ENCODE measurements around the gene NAPEPLD.

DNA sequence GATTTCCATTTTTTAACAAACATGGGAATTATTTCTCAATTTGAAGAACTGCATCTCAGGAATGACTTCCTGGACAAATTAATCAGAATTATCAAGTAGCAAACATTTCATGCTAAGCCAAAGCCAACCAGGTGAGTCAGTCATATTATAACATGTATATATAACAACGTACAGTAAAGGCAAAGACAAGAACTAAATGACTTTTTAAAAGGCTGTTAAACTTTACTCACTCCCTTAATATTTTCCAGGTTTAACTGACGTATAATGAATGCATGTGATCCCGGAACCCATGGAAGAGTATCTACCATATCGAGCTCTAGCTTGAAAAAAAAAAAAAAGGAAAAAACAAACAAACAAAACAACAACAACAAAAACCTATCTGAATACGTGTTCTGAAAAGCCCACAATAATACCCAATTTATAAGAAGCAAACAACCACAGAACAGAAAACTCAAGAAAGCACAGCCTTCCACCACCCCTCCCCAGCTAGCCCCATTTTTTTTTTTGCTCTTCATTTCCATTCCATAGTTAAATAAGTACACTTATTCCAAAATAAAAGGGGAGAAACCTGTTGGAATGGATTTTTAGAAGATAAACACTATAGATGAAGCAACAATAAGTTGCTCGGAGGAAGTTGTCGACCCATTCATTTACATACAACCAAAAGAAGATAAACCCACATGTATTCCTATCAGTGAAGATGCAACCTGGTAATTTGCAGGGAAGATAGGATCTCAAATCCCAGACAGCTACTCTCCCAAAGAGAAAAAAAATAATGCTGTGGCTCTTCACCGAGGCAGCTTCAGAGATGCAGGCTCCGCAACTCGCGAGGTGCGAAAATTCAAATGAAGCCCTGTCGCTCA is 537 bp downstream of the NAPEPLD start:
- TF ChIP-seq, protein P1, sequence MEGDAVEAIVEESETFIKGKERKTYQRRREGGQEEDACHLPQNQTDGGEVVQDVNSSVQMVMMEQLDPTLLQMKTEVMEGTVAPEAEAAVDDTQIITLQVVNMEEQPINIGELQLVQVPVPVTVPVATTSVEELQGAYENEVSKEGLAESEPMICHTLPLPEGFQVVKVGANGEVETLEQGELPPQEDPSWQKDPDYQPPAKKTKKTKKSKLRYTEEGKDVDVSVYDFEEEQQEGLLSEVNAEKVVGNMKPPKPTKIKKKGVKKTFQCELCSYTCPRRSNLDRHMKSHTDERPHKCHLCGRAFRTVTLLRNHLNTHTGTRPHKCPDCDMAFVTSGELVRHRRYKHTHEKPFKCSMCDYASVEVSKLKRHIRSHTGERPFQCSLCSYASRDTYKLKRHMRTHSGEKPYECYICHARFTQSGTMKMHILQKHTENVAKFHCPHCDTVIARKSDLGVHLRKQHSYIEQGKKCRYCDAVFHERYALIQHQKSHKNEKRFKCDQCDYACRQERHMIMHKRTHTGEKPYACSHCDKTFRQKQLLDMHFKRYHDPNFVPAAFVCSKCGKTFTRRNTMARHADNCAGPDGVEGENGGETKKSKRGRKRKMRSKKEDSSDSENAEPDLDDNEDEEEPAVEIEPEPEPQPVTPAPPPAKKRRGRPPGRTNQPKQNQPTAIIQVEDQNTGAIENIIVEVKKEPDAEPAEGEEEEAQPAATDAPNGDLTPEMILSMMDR (conservative IDR thresholded peaks at IDR 0.05; ENCODE audit: low read length), result no peak
- TF ChIP-seq EZH2phosphoT487 (IDR thresholded peaks at IDR 0.05; ENCODE audit: borderline replicate concordance, low read depth, low read length), result no peak

Data from OCI-LY7 (cell line).